ENCODE data around the gene ATP1A4. TPM values are rescaled to one million over a fixed set of nuclear protein-coding genes. Genes with fewer than 3 reads are reported as not detected.

ATP1A4 gene
- total RNA-seq, 1 donor from 2014 or later = not detected

DNA sequence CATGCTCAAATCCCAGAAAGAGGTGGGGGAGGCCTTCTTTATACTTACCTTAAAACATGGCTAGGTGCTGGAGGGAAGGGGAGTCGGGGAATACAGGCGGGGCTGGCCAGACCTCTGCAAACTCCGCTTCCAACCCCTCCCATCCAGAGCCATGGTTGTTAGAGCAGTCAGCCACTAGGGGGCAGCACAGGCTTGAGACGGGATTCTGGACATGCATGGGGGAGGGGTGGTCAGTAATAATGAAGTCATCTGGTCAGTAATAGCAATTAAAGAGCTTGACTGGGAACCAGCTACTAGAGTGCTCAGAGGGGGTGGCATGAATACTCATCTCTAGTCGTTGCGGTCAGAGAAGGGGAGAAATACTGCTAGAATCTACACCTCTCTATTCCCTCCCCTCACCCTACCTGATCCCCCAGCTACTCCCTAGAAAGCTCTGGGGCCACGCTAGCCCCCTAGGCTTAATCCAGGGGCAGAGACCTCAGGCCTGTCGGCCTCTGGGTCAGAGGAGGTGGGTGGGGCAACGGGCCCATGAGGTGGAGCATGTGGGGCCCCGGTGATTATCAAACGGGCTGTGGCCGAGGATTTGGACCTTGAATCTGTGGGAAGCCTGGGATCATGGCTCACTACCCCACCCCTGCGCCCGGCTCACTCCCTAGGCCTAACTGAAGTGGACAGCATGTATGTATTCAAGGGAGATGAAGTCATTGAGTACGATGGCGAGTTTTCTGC, 41.9 kb downstream of the ATP1A4 start:
- POLR2A ChIA-PET = interaction anchor here (0.6 to 1.6 kb wide), 6 partner anchors 11 to 130 kb away, joined by 3 to 9 read pairs (median 4); partner anchors contain the start of gene DCAF8

DNA sequence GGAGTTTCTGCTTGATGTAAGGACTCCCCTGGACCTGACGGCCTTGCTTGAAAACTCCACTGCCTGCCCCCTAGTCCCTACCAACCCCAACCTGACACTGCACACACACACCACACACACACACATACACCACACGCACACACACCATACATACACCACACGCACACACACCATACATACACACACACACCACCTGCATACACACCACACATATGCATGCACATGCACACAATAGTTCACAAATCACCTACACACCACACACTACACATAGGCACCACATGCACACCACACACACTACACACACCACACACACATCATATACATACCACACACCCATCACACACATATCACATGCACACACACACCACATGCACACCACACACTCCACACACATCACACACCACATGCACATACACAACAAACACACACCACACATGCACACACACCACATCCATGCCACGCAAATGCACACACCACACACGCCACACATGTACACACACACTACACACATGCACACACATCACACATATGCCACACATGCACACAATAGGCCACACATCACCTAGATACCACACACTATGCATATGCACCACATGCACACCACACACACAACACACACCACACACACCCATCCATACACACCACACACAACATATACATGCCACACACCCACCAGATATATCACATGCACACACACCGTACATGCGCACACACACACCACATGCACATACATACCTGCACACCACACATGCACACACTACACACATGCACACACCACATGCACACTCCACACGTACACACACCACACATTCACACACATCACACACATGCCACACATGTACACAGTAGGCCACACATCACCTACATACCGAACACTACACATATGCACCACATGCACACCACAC, 42.7 kb downstream of the ATP1A4 start:
- DNase-seq (no peak), ATAC-seq (ENCODE audit: low read depth) (no peak)
- Mint-ChIP-seq H3K27me3 (no peaks in the 10 kb centered on the region), H3K9me3 (no peaks in the 10 kb centered on the region), H3K4me3 (no peak overlapping the region), H3K27ac (no peak overlapping the region), H3K36me3 (ENCODE audit: low read depth) (no peaks in the 10 kb centered on the region), H3K4me1 (peaks cover 3% of the 10 kb centered on the region)
- ChIA-PET POLR2A (interaction anchor here (0.6 to 1.6 kb wide), 6 partner anchors 10 to 130 kb away, joined by 3 to 9 read pairs (median 4); partner anchors contain the start of gene DCAF8), CTCF (interaction anchor here (0.6 to 6.1 kb wide), 31 partner anchors 8 to 222 kb away, joined by 3 to 109 read pairs (median 4); partner anchors contain the start of genes DCAF8, PEA15 and PEX19)
- TF ChIP-seq, protein P1, sequence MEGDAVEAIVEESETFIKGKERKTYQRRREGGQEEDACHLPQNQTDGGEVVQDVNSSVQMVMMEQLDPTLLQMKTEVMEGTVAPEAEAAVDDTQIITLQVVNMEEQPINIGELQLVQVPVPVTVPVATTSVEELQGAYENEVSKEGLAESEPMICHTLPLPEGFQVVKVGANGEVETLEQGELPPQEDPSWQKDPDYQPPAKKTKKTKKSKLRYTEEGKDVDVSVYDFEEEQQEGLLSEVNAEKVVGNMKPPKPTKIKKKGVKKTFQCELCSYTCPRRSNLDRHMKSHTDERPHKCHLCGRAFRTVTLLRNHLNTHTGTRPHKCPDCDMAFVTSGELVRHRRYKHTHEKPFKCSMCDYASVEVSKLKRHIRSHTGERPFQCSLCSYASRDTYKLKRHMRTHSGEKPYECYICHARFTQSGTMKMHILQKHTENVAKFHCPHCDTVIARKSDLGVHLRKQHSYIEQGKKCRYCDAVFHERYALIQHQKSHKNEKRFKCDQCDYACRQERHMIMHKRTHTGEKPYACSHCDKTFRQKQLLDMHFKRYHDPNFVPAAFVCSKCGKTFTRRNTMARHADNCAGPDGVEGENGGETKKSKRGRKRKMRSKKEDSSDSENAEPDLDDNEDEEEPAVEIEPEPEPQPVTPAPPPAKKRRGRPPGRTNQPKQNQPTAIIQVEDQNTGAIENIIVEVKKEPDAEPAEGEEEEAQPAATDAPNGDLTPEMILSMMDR (IDR thresholded peaks at IDR 0.05) = no peak
- intact Hi-C loops (cut with micrococcal nuclease) = loop anchor here (1.0 to 10.0 kb wide), 6 partner anchors 25 to 411 kb away; no protein-coding TSS in a partner anchor

More for the DNA sequence above, 41.9 kb downstream of the ATP1A4 start:
- TF ChIP-seq, protein P1 (IDR thresholded peaks at IDR 0.05) = peak; percentile 43
- peak; percentile 95 for ATAC-seq (ENCODE audit: low read depth)
- intact Hi-C loops (cut with micrococcal nuclease) = loop anchor here (1.0 to 10.0 kb wide), 5 partner anchors 26 to 412 kb away; no protein-coding TSS in a partner anchor
- no peaks in the 10 kb centered on the region for H3K27me3 Mint-ChIP-seq
- no peak overlapping the region for H3K27ac Mint-ChIP-seq
- H3K9me3 Mint-ChIP-seq = no peaks in the 10 kb centered on the region
- H3K36me3 Mint-ChIP-seq (ENCODE audit: low read depth) = no peaks in the 10 kb centered on the region
- CTCF ChIA-PET = interaction anchor here (0.6 to 6.1 kb wide), 31 partner anchors 8 to 223 kb away, joined by 3 to 109 read pairs (median 4); partner anchors contain the start of genes DCAF8, PEA15 and PEX19
- no peak overlapping the region for H3K4me3 Mint-ChIP-seq
- peaks cover 3% of the 10 kb centered on the region for H3K4me1 Mint-ChIP-seq
- DNase-seq = peak; percentile 72

DNA sequence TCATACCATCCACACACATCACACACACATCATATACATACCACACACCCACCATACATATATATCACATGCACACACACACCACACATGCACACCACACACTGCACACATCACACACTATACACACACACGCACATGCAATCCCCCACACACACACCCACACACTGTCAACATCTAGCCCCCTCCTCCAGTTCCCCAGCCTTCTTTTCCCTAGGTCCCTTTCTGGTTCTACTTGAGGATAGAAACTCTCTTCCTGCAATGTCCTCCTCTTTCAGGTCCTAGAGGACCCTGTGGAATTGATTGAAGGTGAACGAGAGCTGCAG, 43.3 kb downstream of the ATP1A4 start:
- ATAC-seq (ENCODE audit: low read depth) = no peak
- Mint-ChIP-seq H3K36me3 (ENCODE audit: low read depth) (no peaks in the 10 kb centered on the region), H3K4me1 (peaks cover 3% of the 10 kb centered on the region), H3K27me3 (no peaks in the 10 kb centered on the region), H3K27ac (no peak overlapping the region), H3K4me3 (no peak overlapping the region), H3K9me3 (no peaks in the 10 kb centered on the region)
- TF ChIP-seq, protein P1 (IDR thresholded peaks at IDR 0.05) = no peak
- POLR2A ChIA-PET = no interaction called here
- intact Hi-C loops (cut with micrococcal nuclease) = loop anchor here (2.0 to 10.0 kb wide), 2 partner anchors 94 to 410 kb away; no protein-coding TSS in a partner anchor
- no peak for DNase-seq
- CTCF ChIA-PET = interaction anchor here (1.9 to 2.1 kb wide), 2 partner anchors 57 to 97 kb away, joined by 10 to 11 read pairs; no protein-coding TSS in a partner anchor

DNA sequence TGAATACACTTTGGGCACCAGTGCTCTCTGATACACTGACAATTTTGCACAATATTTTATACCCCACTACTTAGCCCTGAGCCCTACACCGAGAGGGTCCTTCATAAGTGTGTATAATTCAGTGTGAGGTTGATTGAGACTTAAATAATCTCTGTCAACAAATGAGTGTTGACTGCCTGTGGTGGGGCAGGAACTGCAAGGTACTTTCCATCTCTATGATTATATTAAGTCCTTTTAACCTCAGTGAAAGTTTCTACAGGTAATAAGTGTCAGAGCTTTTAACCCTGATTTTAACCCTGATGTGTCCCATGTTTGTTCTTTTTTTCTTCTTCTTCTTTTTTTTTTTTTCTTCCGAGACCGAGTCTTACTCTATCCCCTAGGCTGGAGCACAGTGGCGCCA, 44.7 kb downstream of the ATP1A4 start:
- H3K36me3 Mint-ChIP-seq (ENCODE audit: low read depth) = no peaks in the 10 kb centered on the region
- CTCF ChIA-PET = interaction anchor here (1.9 to 2.1 kb wide), 2 partner anchors 55 to 95 kb away, joined by 10 to 11 read pairs; no protein-coding TSS in a partner anchor
- peaks cover 7% of the 10 kb centered on the region for H3K4me1 Mint-ChIP-seq
- H3K4me3 Mint-ChIP-seq = no peak overlapping the region
- TF ChIP-seq, protein P1 (IDR thresholded peaks at IDR 0.05) = no peak
- no peaks in the 10 kb centered on the region for H3K9me3 Mint-ChIP-seq
- ATAC-seq (ENCODE audit: low read depth) (no peak), DNase-seq (no peak)
- H3K27me3 Mint-ChIP-seq = no peaks in the 10 kb centered on the region
- intact Hi-C loops (cut with micrococcal nuclease) = loop anchor here (10.0 kb wide), 1 partner anchor 409 kb away; no protein-coding TSS in a partner anchor
- peak overlapping the region; percentile 21 for H3K27ac Mint-ChIP-seq
- POLR2A ChIA-PET = no interaction called here

Data from activated B cell treated with CpG ODN at 0.5 μM for 24 hours (primary cell).